GM18502 (cell line): Measurements from ENCODE around the gene LEP.

Experiments
- ATAC-seq: cut with Tn5 transposase; IDR thresholded peaks from one replicate; pipeline ENCODE4 v1.9.1; 2021; ENCODE audit warnings: mild to moderate bottlenecking; ENCODE audit not compliant: unreplicated experiment, poor library complexity

The LEP gene

GRCh38 chr7:128243273-128243672 is 2.2 kb downstream of the LEP start:
- ATAC-seq: no peak

GRCh38 chr7:128244861-128245260 is 3.8 kb downstream of the LEP start:
- ATAC-seq: no peak

GRCh38 chr7:128247108-128247507 is 6.0 kb downstream of the LEP start:
- ATAC-seq: no peak

GRCh38 chr7:128247640-128248194 is 6.6 kb downstream of the LEP start:
- ATAC-seq: no peak

- no peak for ATAC-seq
Measured at GRCh38 chr7:128251337-128251736, 10.3 kb downstream of the LEP start.

- ATAC-seq: no peak
Measured at GRCh38 chr7:128253701-128254100, 12.6 kb downstream of the LEP start.

GRCh38 chr7:128254470-128254869 is 13.4 kb downstream of the LEP start:
- ATAC-seq: no peak

GRCh38 chr7:128255271-128255670 is 14.2 kb downstream of the LEP start:
- no peak for ATAC-seq

GRCh38 chr7:128257458-128257857 is 16.4 kb downstream of the LEP start:
- ATAC-seq: no peak

GRCh38 chr7:128259131-128260061 is 18.3 kb downstream of the LEP start:
- ATAC-seq: no peak

GRCh38 chr7:128260069-128260795 is 19.2 kb downstream of the LEP start:
- ATAC-seq: no peak

GRCh38 chr7:128262273-128263028 is 21.4 kb downstream of the LEP start:
- ATAC-seq: no peak

GRCh38 chr7:128263420-128263819 is 22.3 kb downstream of the LEP start:
- no peak for ATAC-seq

GRCh38 chr7:128264477-128264876 is 23.4 kb downstream of the LEP start:
- no peak for ATAC-seq

GRCh38 chr7:128265156-128265905 is 24.3 kb downstream of the LEP start:
- no peak for ATAC-seq

GRCh38 chr7:128265906-128266300 is 24.8 kb downstream of the LEP start:
- no peak for ATAC-seq

- no peak for ATAC-seq
Measured at GRCh38 chr7:128266529-128266882, 25.4 kb downstream of the LEP start.

- ATAC-seq: no peak
Measured at GRCh38 chr7:128266883-128267594, 26.0 kb downstream of the LEP start.

GRCh38 chr7:128267595-128267924 is 26.5 kb downstream of the LEP start:
- ATAC-seq: no peak
